SHP77 (cell line): ENCODE data around the gene ZC2HC1B.

ENCODE experiments used
- DNase-seq, 2 experiments: peaks; one replicate each; lab custom pipeline; 2025; lab: John Stamatoyannopoulos, UW

ZC2HC1B gene

GRCh38 chr6:143934867-143935266 lies 70.6 kb downstream of the ZC2HC1B start:
- no peak for DNase-seq

- no peak for DNase-seq
Observed at GRCh38 chr6:143936347-143936746, 72.1 kb downstream of the ZC2HC1B start.

- DNase-seq: no peak
Observed at GRCh38 chr6:143936778-143937667, 72.7 kb downstream of the ZC2HC1B start.

GRCh38 chr6:143937668-143937970 lies 73.3 kb downstream of the ZC2HC1B start:
- no peak for DNase-seq

GRCh38 chr6:143939364-143939763 lies 75.1 kb downstream of the ZC2HC1B start:
- no peak for DNase-seq

GRCh38 chr6:143940011-143940597 lies 75.8 kb downstream of the ZC2HC1B start:
- peak; percentile 15 to 28 for DNase-seq

GRCh38 chr6:143941852-143942627 lies 77.8 kb downstream of the ZC2HC1B start:
- peak; percentile 32 to 64 for DNase-seq

- DNase-seq: no peak
Observed at GRCh38 chr6:143948208-143948607, 83.9 kb downstream of the ZC2HC1B start.

GRCh38 chr6:143949535-143949934 lies 85.3 kb downstream of the ZC2HC1B start:
- DNase-seq: no peak

GRCh38 chr6:143949962-143950361 lies 85.7 kb downstream of the ZC2HC1B start:
- DNase-seq: no peak

- DNase-seq: no peak
Observed at GRCh38 chr6:143950875-143951274, 86.6 kb downstream of the ZC2HC1B start.

GRCh38 chr6:143952060-143952778 lies 87.9 kb downstream of the ZC2HC1B start:
- no peak for DNase-seq

GRCh38 chr6:143952947-143953701 lies 88.8 kb downstream of the ZC2HC1B start:
- no peak for DNase-seq

GRCh38 chr6:143953922-143954321 lies 89.6 kb downstream of the ZC2HC1B start:
- no peak for DNase-seq

- DNase-seq: no peak
Observed at GRCh38 chr6:143955971-143956370, 91.7 kb downstream of the ZC2HC1B start.

- no peak for DNase-seq
Observed at GRCh38 chr6:143957679-143958274, 93.5 kb downstream of the ZC2HC1B start.

- DNase-seq: no peak
Observed at GRCh38 chr6:143958839-143959399, 94.6 kb downstream of the ZC2HC1B start.

GRCh38 chr6:143959927-143960326 lies 95.7 kb downstream of the ZC2HC1B start:
- DNase-seq: no peak

GRCh38 chr6:143961066-143961465 lies 96.8 kb downstream of the ZC2HC1B start:
- no peak for DNase-seq
